ENCODE results near the gene OCA2.
"Not testable (repeated sequence)": the region's sequence is repeated elsewhere in the genome, so short reads cannot be mapped to it uniquely, and the experiment has no call there.

OCA2 gene

GRCh38 chr15:27742751-27743477 is 356.2 kb downstream of the OCA2 start:
- no peak for DNase-seq (ENCODE audit: low read depth in 1 of 2, low spot score in 1 of 2)

- DNase-seq (ENCODE audit: low read depth in 1 of 2, low spot score in 1 of 2), result no peak
Measured at GRCh38 chr15:27741226-27741860, 357.8 kb downstream of the OCA2 start.

- DNase-seq (ENCODE audit: low read depth in 1 of 2, low spot score in 1 of 2), result no peak
Measured at GRCh38 chr15:27734785-27735495, 364.2 kb downstream of the OCA2 start.

GRCh38 chr15:27731776-27732175 is 367.3 kb downstream of the OCA2 start:
- no peak for DNase-seq (ENCODE audit: low read depth in 1 of 2, low spot score in 1 of 2)

GRCh38 chr15:27730868-27731267 is 368.2 kb downstream of the OCA2 start:
- DNase-seq (ENCODE audit: low read depth in 1 of 2, low spot score in 1 of 2), result no peak

- no peak for DNase-seq (ENCODE audit: low read depth in 1 of 2, low spot score in 1 of 2)
Measured at GRCh38 chr15:27725731-27726130, 373.4 kb downstream of the OCA2 start.

GRCh38 chr15:27723821-27724220 is 375.3 kb downstream of the OCA2 start:
- DNase-seq (ENCODE audit: low read depth in 1 of 2, low spot score in 1 of 2), result no peak

- no peak for DNase-seq (ENCODE audit: low read depth in 1 of 2, low spot score in 1 of 2)
Measured at GRCh38 chr15:27722102-27722501, 377.0 kb downstream of the OCA2 start.

- DNase-seq (ENCODE audit: low read depth in 1 of 2, low spot score in 1 of 2), result no peak
Measured at GRCh38 chr15:27714675-27715074, 384.4 kb downstream of the OCA2 start.

GRCh38 chr15:27713850-27714249 is 385.3 kb downstream of the OCA2 start:
- DNase-seq (ENCODE audit: low read depth in 1 of 2, low spot score in 1 of 2), result not testable (repeated sequence)

GRCh38 chr15:27707257-27707656 is 391.9 kb downstream of the OCA2 start:
- DNase-seq (ENCODE audit: low read depth in 1 of 2, low spot score in 1 of 2), result no peak

- DNase-seq (ENCODE audit: low read depth in 1 of 2, low spot score in 1 of 2), result no peak
Measured at GRCh38 chr15:27706300-27706699, 392.8 kb downstream of the OCA2 start.

- DNase-seq (ENCODE audit: low read depth in 1 of 2, low spot score in 1 of 2), result no peak
Measured at GRCh38 chr15:27705056-27705455, 394.1 kb downstream of the OCA2 start.

Data from activated T-helper 1 cell treated with anti-CD3 and anti-CD28 coated beads, Interleukin-2, amount 50 U/mL, for 16 hours (primary cell).